Measurements from ENCODE around the gene DYNC1LI1. TPM values are rescaled to one million over a fixed set of nuclear protein-coding genes. Genes with fewer than 3 reads are reported as not detected.
"Not testable (repeated sequence)": the region's sequence is repeated elsewhere in the genome, so short reads cannot be mapped to it uniquely, and the experiment has no call there.

Gene DYNC1LI1
- total RNA-seq, 1 donor from 2014 or later, result 56.8 TPM

DNA sequence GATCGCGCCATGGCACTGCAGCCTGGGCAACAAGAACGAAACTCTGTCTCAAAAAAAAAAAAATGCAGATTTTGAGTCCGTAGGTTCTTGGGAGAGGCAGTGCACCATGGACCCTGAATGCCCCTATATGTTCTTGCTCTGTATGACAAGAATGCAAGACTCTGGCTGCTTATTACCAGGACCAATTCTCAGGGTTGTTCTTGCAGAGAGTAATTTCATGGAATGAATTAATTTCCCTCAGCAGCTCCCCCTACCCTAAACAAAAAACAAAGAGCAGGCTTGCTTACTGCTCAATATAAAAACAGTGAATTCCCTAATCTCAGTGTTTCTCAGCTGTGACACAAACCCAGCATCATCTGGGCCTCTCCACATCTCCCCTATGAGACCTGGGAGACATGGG lies 20.5 kb upstream of the DYNC1LI1 start:
- no peak for DNase-seq (ENCODE audit: low spot score)
- intact Hi-C loops (cut with DNase I), result no loop called here

DNA sequence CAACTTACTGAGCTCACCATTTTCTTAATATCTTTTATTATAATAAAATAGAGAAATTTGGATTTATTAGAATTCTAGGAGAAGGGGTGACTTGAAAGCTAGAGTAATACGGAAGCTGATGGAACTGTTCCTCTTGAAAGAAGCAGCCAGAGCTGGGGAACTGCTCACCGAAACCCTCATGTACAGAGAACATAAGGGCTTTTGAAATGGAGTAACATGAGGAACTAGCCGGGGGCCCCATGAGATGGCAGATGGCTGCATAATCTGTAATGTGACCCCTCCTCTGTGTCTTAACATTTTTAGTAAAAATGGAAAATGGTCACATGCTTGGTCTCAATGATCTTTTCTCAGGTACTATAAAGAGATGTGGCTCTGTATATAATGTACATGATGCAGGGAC lies 15.7 kb upstream of the DYNC1LI1 start:
- no peak for DNase-seq (ENCODE audit: low spot score)
- intact Hi-C loops (cut with DNase I), result no loop called here

DNA sequence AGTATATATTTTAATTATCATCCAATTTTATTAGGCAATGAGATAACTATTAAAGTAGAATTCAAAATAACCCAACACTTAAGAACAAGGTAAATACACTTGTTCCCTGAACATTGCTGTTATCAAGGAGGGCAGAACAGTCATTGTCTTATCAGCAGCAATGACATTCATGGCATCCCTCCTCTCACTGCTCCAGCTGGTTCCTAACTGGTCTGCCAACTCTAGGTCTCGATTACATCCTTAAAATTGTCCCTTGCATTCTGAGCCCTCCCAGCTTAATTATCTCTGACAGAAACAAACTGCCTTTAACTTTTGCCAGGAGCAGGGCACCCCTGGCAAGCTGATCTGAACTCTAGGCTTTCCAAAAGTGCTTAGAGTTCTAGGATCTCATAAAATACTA lies 14.0 kb upstream of the DYNC1LI1 start:
- intact Hi-C loops (cut with DNase I), result no loop called here
- DNase-seq (ENCODE audit: low spot score), result no peak

DNA sequence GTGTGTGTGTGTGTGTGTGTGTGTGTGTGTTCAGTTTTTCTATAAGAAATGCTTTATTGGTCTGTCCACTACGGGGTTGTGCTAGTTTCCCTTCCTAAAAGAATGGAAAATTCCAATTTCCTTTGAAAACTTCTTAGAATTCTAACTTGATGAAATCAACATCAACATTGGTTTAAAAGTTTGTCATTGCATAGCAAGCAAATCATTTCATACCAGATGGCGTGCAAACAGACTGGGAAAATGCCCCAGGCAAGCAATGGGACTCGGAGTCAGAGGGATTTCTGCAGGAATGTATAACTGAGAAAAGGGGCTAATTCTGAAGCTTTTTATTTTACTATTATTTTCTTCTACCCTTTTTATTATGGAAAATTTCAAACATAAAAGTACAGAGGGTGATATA lies 13.1 kb upstream of the DYNC1LI1 start:
- DNase-seq (ENCODE audit: low spot score), result no peak
- intact Hi-C loops (cut with DNase I), result no loop called here

DNA sequence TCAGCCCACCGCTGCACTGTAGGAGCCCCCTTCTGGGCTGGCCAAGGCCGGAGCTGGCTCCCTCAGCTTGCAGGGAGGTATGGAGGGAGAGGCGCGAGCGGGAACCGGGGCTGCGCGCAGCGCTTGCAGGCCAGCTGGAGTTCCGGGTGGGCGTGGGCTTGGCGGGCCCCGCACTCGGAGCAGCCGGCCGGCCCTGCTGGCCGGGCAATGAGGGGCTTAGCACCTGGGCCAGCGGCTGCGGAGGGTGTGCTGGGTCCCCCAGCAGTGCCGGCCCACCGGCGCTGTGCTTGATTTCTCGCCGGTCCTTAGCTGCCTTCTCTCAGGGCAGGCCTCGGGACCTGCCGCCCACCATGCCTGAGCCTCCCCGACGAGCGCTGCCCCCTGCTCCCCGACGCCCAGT lies 8.0 kb upstream of the DYNC1LI1 start:
- DNase-seq (ENCODE audit: low spot score); intact Hi-C loops (cut with DNase I): not testable (repeated sequence)

DNA sequence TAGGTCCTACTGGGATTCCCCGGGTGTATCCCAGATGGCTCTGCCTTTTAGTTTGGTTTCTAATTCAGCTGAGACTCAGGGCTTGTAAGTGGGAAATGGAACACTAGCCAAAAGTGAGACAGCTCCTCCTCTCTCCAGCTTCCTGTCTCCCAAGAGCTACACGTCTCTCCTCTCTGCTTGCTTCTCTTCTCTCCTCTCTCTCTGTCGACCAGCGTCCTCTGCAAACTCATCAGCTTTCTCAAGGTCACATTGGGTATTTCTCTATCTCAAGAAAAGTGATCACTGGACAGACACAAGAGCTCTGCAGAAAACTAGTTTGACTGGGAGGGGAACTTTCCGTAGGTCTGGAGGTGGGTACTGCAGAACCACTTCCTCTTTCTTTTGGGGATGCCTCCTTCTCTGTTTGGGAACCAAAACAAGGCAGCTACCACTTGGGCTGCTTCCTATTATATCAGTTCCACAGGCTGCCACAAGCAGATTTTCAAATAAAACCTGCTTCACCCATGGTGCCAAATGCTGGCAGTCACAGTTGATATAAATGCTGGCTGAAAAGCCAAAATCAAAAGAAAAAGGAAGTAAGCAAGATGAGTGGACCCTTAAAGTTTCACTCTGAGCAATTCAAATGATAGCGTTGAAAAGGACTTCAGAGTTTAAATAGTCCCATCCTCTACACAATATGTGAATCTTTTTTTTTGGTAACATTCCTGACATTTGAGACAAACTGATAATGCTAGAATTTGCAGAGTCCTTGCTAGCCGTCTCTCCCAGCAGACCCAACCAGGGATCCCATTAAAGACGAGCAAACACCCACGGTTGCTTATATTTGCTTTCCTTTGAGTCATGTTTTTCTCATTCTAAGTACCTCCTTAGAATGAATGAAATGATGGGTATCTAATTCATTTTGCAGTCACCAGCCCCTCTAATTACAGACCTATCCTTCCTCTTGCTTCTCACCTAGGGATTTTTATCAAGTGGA lies 7.2 kb upstream of the DYNC1LI1 start:
- DNase-seq (ENCODE audit: low spot score), result no peak
- intact Hi-C loops (cut with DNase I), result loop anchor here (2.0 kb wide), 1 partner anchor 19 kb away; no protein-coding TSS in a partner anchor

DNA sequence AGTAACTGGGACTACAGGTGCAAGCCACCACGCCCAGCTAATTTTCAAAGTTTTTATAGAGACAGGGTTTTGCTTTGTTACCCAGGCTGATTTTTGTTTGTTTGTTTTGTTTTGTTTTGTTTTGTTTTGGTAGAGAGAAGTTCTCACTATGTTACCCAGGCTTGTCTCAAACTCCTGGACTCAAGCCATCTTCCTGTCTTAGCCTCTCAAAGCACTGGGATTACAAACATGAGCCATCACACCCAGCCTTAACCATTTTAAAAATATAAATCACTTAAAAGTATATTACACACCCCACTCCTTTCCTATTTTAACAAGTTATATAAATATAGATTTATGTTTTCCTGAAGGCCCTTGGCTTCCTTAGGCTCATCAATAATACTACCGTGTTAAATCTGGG lies 6.5 kb upstream of the DYNC1LI1 start:
- DNase-seq (ENCODE audit: low spot score), result no peak

DNA sequence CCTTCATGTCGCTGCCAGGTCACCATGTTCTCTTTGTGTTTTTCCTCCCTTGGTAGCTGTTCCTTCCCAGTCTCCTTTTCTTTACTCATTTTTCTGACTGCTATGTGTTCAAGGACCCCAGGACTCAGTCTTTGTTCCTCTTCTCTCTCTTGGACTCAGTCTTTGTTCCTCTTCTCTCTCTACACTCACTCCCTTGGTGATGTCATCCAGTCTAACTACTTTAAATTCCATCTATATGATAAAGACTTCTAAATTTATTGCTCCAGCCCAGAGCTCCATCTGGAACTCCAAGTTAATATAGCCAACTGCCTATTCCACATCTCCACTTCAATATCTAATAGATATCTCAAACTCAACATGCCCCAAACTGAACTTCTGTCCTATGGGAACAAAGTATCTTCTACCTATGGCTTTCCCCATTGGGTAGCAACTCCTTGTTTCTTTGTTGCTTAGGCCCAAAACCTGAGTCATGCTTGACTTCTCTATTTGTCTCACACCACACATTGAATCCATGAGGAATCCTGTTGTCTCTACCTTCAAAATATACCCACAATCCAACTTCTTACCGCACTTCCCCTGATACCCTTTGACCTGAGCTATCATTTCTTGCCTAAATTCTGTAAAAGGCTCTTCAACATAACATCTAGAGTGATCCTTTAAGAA lies 4.9 kb upstream of the DYNC1LI1 start:
- DNase-seq (ENCODE audit: low spot score), result no peak
- intact Hi-C loops (cut with DNase I), result loop anchor here (2.0 kb wide), 1 partner anchor 21 kb away; no protein-coding TSS in a partner anchor

More for the DNA sequence above, 6.5 kb upstream of the DYNC1LI1 start:
- intact Hi-C loops (cut with DNase I), result loop anchor here (2.0 kb wide), 1 partner anchor 20 kb away; no protein-coding TSS in a partner anchor

DNA sequence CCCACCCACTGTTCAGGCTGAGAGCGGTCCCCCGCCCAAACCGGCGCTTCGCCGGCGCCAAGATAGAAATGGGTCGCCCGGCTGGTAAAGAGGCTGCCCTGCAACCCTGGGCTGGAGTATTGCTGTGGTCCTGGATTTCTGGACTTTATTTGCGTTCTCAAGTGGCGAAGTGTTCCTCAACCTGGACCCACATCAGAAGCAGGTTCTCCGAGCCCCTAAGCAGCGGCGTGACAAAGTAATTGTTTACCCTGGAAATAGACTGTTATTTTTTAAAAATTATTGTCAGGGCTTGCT lies 481 bp upstream of the DYNC1LI1 start:
- intact Hi-C loops (cut with DNase I), result loop anchor here (2.0 kb wide), 1 partner anchor 68 kb away; the partner anchor contains the start of gene CMTM6
- DNase-seq (ENCODE audit: low spot score), result no peak

DNA sequence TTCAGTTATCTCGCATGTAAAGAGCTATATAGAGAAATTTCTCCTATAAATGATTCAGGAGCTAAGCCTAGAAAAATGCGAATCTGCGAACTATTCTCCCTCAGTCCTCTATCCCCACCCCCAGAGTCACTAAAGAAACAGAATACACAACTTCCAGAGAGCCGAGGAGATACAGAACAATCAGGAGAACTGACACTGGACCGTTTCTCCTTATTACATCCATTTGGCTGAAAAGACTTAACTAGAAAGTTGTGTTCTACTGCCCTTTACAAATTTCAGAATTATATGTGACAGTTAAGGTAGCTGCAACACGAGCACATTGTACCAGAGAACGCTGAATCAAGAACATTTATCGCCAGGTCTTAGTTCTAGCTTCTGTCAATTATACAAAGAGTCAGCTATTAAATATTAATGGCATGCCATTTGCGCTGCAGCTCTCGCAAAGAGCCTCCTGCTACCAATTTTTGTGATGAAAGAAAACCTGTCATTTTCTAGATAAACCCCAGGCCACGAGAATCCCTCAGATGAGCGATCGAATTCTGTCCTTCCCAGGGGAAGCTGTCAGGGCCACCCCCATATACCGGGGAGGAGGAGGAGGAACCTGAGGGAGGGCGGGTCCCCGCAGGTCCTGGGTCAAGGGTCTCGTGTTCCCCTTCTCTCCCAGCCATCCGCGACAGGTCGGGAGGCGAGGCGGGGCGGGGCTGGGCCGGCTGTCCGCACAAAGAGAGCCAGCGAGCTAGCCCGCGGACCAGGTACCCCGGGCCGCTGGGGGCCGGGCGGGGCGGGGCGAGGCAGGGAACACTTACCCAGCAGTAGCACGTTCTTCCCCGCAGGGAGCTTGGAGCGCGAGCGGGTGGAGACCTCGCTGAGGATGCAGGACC lies 878 bp downstream of the DYNC1LI1 start:
- peak; percentile 87 for DNase-seq (ENCODE audit: low spot score)
- intact Hi-C loops (cut with DNase I), result loop anchor here (2.0 kb wide), 1 partner anchor 67 kb away; the partner anchor contains the start of gene CMTM6

DNA sequence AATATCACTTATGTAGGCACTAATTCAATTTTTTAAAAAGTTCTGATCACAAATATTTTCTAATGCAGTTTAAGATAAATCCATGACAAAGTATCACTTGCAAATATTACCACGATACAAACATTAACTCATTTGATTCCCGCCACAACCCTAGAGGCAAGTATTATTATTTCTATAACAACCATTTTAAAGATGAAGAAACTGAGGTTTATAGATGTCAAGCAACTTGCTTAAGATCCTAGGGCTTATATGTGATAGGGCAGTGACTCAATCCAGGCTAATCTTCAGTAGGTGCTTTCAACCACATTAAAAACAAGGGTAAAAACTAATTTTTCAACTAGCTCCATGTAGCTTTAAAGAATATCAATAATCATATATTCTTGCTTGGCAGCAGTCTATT lies 1.7 kb downstream of the DYNC1LI1 start:
- intact Hi-C loops (cut with DNase I), result no loop called here
- DNase-seq (ENCODE audit: low spot score), result no peak

DNA sequence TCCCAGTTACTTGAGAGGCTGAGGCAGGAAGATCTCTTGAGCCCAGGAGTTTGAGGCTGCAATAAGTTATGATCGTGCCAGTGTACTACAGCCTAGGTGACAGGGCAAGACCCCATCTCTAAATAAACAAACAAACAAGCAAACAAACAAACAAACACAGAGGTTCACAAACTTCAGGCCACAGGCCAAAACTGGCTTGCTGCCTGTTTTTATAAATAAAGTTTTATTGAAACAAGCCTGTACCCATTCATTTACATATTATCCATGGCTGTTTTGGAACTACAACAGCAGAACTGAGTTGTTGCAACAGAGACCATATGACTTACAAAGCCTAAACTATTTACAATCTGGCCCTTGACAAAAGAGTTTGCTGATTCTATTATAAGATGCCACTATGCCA lies 6.5 kb downstream of the DYNC1LI1 start:
- DNase-seq (ENCODE audit: low spot score), result no peak
- intact Hi-C loops (cut with DNase I), result no loop called here

DNA sequence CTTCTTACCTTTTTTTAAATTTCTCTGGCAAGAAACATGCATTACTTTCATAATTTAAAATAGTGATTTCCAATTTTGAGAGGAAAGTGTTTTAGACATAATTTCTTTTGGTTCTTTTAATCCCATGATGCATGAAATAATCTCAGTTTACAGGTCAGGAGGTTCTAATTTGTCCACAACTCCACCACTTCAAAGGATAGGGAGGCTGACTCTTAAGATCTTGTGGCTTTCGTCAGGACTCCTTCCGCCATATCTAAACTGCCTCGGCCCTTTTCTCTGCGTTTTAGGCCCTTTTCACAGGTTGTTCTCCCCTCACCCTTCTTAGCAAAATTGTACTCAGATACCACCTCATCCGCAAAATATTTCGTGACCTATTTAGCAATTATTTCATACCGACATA lies 8.0 kb downstream of the DYNC1LI1 start:
- no peak for DNase-seq (ENCODE audit: low spot score)
- intact Hi-C loops (cut with DNase I), result no loop called here

DNA sequence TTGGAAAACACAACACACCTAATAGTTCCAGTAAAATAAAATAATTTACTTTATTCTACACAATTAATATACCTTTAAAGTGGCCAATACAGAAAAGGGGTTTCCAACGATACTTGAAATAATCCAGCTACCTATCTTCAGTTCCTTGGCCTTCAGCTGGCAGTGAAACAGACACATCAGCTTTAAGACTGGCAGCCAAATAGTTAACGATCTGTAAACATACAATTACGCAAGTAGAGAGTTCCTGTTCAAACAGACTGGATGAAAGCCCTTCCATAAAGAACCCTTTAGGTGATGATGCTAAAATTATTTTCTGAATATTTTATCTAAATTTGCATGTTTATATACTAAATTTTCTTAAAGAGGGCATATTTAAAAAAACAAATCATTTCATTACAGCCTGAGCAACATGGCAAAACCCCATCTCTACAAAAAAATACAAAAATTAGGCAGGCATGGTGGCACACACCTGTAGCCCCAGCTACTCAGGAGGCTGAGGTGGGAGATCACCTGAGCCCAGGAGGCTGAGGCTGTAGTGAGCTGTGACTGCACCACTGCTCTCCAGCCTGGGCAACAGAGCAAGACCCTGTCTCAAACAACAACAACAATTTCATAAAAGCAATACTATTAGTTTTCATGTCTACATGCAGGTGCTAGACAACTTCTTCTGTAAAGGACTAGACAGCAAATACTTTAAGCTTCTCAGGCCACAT lies 12.9 kb downstream of the DYNC1LI1 start:
- DNase-seq (ENCODE audit: low spot score), result no peak
- intact Hi-C loops (cut with DNase I), result no loop called here

DNA sequence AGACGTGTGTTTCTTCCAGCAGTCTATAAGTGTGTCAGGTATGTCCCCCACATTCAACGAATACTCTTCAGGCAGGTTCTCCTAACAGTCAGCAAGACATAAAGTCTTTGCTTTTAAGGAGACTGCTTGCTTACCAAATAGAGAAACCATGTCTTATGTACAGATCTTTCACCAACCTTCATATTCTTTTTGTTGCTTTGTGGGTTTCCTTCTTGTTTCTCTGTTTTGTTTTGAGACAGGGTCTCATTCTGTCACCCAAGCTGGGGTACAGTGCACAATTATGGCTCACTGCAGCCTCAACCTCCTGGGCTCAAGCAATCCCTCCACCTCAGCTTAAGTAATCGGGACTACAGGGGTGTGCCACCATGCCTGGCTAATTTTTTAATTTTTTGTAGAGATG lies 14.3 kb downstream of the DYNC1LI1 start:
- no peak for DNase-seq (ENCODE audit: low spot score)
- intact Hi-C loops (cut with DNase I), result no loop called here

DNA sequence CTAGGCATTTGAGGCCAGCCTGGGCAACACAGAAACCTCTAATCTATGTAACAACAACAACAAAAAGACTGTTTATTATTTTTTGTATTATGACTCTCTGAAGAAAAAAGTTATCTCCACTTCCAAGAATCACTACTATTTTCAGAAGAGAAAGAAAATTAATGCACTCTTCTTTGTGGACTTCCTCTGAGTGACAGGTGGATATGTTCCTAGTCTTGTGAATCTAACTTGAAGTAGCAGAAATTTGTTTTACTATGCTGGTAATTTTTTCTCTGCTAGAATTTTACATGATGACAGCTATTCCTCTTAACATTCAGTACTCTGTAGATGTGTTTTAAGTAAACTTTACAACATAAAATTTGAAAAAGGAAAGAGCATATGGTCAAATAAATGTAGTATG lies 16.7 kb downstream of the DYNC1LI1 start:
- intact Hi-C loops (cut with DNase I), result no loop called here
- no peak for DNase-seq (ENCODE audit: low spot score)

DNA sequence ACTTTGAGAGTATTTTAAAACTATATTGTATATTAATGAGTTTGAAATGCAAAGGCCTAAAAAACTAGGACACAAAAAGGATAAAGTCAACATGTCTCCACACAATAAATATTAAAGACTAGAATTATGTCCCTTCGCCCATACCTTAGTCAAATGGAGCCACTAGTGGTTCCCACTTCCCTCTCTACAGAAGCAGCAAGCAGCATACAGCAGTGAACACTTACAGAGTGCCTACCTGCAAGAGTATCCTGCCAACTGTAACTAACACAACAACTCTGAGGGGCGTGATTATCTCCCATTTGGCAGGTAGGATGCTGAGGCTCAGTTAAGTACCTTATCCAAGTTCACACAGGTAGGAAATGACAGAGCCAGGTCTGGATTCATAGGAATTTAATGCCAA lies 17.2 kb downstream of the DYNC1LI1 start:
- DNase-seq (ENCODE audit: low spot score), result no peak
- intact Hi-C loops (cut with DNase I), result no loop called here

DNA sequence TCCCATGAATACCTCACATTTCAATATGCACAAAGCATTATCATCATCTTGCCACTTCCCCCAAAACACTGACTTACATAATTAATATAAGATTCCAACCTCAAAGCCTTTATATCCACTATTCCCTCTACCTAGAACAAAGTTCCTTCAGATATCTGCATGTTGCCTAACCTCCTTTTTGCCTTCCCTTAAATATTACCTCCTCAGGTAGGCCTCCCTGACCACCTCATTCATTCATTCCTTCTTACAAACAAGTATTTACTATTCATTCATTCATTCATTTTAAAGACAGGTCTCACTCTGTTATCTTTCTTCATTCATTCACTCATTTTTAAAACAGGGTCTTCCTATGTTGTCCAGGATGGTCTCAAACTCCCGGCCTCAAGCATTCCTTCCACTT lies 18.6 kb downstream of the DYNC1LI1 start:
- intact Hi-C loops (cut with DNase I), result no loop called here
- DNase-seq (ENCODE audit: low spot score), result no peak

DNA sequence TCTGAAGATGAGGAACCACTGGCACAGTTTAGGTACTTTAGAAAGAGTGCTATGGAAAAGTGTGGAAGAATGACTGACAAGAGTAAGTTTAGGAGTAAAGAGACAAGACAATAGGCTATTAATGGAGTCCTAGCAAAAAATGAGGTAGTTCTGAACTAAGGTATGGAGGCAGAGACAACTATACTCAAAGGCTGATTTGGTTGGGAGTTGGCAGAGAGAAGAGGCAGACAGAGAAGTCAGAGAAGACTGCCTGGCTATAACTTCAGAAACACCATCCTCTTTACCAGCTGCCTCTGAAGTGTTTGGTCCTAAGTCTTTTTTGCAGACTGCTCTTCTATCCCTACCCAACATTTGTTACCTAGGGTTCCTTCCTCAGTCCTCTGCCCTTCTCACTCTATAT lies 19.2 kb downstream of the DYNC1LI1 start:
- intact Hi-C loops (cut with DNase I), result no loop called here
- no peak for DNase-seq (ENCODE audit: low spot score)
